ENCODE data around the gene JAKMIP3.

JAKMIP3 gene

DNA sequence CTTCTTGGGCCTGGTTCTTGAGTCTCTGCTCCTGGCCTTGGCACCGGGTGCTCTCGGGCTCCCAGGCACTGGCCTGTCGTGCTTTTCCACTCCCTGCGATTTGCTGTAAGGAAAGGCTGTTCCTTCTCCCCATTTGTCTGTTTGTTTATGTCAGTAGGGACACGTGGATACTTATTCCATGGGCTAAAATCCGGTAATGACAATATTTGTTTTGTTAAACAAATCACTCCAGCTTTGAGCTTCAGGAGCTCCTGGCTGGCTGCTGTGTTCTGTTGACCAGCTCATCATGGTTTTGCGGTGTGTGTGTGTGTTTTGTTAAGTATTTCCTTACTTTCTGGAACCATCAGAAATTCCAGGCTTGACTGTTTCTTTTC, 17.5 kb upstream of the JAKMIP3 start:
- DNase-seq (ENCODE audit: low read depth): no peak
- H3K4me3 ChIP-seq (ENCODE audit: control insufficient read depth, low read depth, low read length): no peak overlapping the region
- TF ChIP-seq, protein P1, sequence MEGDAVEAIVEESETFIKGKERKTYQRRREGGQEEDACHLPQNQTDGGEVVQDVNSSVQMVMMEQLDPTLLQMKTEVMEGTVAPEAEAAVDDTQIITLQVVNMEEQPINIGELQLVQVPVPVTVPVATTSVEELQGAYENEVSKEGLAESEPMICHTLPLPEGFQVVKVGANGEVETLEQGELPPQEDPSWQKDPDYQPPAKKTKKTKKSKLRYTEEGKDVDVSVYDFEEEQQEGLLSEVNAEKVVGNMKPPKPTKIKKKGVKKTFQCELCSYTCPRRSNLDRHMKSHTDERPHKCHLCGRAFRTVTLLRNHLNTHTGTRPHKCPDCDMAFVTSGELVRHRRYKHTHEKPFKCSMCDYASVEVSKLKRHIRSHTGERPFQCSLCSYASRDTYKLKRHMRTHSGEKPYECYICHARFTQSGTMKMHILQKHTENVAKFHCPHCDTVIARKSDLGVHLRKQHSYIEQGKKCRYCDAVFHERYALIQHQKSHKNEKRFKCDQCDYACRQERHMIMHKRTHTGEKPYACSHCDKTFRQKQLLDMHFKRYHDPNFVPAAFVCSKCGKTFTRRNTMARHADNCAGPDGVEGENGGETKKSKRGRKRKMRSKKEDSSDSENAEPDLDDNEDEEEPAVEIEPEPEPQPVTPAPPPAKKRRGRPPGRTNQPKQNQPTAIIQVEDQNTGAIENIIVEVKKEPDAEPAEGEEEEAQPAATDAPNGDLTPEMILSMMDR (conservative IDR thresholded peaks at IDR 0.05; ENCODE audit: control insufficient read depth, insufficient read depth, low read depth, low read length): no peak

GRCh38 chr10:132050191-132050590, 15.6 kb upstream of the JAKMIP3 start:
- TF ChIP-seq, protein P1 (conservative IDR thresholded peaks at IDR 0.05; ENCODE audit: control insufficient read depth, insufficient read depth, low read depth, low read length): no peak
- DNase-seq (ENCODE audit: low read depth): no peak

DNA sequence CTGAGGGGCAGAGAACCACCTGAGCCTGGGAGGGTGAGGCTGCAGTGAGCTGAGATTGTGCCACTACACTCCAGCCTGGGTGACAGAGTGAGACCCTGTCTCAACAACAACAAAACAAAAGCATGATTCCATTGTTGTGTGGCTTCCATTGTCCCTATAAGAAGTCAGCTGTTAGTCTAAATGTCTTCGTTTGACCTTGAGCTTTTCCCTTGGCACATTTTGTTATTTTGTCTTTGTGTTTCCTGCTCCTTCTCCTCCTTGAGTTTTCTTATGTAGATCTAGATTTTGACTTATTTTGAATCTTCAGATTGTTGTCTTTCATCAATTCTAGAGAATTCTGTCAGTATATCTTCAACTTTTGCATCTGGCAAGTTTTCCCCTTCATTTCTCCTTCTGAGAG, 13.6 kb upstream of the JAKMIP3 start:
- TF ChIP-seq, protein P1 (conservative IDR thresholded peaks at IDR 0.05; ENCODE audit: control insufficient read depth, insufficient read depth, low read depth, low read length): no peak
- H3K4me3 ChIP-seq (ENCODE audit: control insufficient read depth, low read depth, low read length): no peak overlapping the region
- DNase-seq (ENCODE audit: low read depth): no peak

More at GRCh38 chr10:132050191-132050590, 15.6 kb upstream of the JAKMIP3 start:
- H3K4me3 ChIP-seq (ENCODE audit: control insufficient read depth, low read depth, low read length): no peak overlapping the region

- TF ChIP-seq, protein P1 (conservative IDR thresholded peaks at IDR 0.05; ENCODE audit: control insufficient read depth, insufficient read depth, low read depth, low read length): no peak
- no peak for DNase-seq (ENCODE audit: low read depth)
These were observed 11.2 kb upstream of the JAKMIP3 start for GRCh38 chr10:132054564-132054963.

DNA sequence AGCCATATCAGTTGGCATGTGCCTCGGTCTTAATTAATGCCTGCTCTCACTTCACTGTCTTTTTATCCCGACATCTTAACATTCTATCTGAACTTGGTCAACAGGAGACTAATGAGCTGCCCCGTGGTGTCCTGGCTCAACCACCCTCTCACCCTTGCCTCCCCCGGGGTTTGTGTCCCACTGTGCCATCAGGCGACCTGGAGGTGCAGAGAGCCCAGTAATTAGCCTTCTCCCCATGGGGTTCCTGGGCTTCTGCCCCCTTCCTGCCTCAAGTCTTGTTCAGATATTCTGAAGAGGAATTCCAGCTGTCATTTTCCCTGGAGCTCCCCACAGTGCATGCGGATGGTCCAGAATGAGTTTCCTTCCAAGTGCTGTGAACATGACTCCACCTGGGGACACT, 10.1 kb upstream of the JAKMIP3 start:
- no peak overlapping the region for H3K4me3 ChIP-seq (ENCODE audit: control insufficient read depth, low read depth, low read length)
- TF ChIP-seq, protein P1 (conservative IDR thresholded peaks at IDR 0.05; ENCODE audit: control insufficient read depth, insufficient read depth, low read depth, low read length): no peak
- no peak for DNase-seq (ENCODE audit: low read depth)

More at GRCh38 chr10:132054564-132054963, 11.2 kb upstream of the JAKMIP3 start:
- H3K4me3 ChIP-seq (ENCODE audit: control insufficient read depth, low read depth, low read length): no peak overlapping the region

DNA sequence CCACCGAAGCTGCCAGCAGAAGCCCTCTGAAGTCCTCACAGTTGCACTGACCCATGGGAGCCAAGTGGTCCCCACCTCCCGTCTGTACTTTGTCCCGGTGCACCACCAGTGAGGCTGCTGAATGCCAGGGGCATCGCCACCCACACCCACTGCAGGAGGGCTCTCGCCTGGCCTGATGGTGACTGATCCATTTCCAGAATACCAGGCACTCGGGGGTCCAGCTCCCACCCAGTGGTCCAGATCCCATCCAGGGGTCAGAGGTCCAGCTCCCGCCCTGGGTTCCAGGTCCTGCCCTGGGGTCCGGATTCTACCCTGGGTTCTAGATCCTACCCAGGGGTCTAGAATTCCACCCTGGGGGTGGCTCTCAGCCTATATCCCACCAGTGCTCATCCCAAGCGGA, 9.1 kb upstream of the JAKMIP3 start:
- TF ChIP-seq, protein P1 (conservative IDR thresholded peaks at IDR 0.05; ENCODE audit: control insufficient read depth, insufficient read depth, low read depth, low read length): no peak
- H3K4me3 ChIP-seq (ENCODE audit: control insufficient read depth, low read depth, low read length): no peak overlapping the region
- no peak for DNase-seq (ENCODE audit: low read depth)

DNA sequence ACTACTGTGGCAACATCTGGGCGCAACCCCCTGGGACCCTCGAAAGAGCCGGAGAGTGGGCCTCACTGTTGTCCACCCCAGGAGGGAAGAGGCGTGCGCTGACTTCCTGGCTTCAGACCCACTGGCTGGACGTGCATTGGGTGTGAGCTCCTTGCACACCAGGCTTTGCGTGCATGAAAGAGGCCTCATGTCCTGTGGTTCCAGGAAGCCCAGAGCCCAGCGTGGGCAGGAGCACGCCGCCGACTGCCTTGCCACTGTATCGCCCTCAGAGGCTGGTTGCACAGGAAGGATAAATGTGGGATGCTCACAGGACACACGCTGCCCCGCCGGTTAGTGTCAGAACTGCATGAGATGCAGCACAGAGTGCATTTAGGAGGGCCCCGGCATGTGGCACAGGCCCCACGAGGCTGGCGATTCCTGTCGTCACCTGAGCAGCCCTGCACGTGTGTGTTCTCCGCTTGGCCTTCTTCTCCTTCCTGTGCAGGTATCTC, 8.5 kb upstream of the JAKMIP3 start:
- TF ChIP-seq, protein P1 (conservative IDR thresholded peaks at IDR 0.05; ENCODE audit: control insufficient read depth, insufficient read depth, low read depth, low read length): no peak
- no peak overlapping the region for H3K4me3 ChIP-seq (ENCODE audit: control insufficient read depth, low read depth, low read length)
- no peak for DNase-seq (ENCODE audit: low read depth)

Data from fibroblast of mammary gland (primary cell).